Activated naive CD4-positive, alpha-beta T cell treated with anti-CD3 and anti-CD28 coated beads, Interleukin-2, amount 50 U/mL, for 72 hours (primary cell): ENCODE results near the gene OPN5. TPM values are rescaled to one million over a fixed set of nuclear protein-coding genes. Genes with fewer than 3 reads are reported as not detected.
A peak's percentile ranks its signal among the peaks of the same experiment; 100 is the strongest.
"Not testable (repeated sequence)": the region's sequence is repeated elsewhere in the genome, so short reads cannot be mapped to it uniquely, and the experiment has no call there.

Experiments
- ATAC-seq, 2 donors: fragments of 150-1000 bp; cut with Tn5 transposase; 2 replicates each; pipeline ENCODE4 v1.10.0; 2021; ENCODE audit warnings: mild to moderate bottlenecking in 2 of 2, moderate library complexity in 2 of 2
- DNase-seq, 2 donors: peaks; one replicate each; pipeline ENCODE4 v3.0.0; 2021 to 2022; ENCODE audit warnings: low spot score in 2 of 2
- H3K27ac Mint-ChIP-seq, 2 donors: one replicate each; pipeline ENCODE4 v1.8.0; 2022; ENCODE audit warnings: mild to moderate bottlenecking in 2 of 2, mixed read lengths in 2 of 2
- H3K36me3 Mint-ChIP-seq, 2 donors: one replicate each; pipeline ENCODE4 v1.8.0; 2022; ENCODE audit warnings: mixed read lengths in 2 of 2
- H3K9me3 Mint-ChIP-seq, 2 donors: one replicate each; pipeline ENCODE4 v1.8.0; 2022; ENCODE audit warnings: mixed read lengths in 2 of 2
- total RNA-seq, 2 donors: library from RNA; stranded (reverse); gene quantifications; one replicate each; pipeline ENCODE4 v1.2.3, GENCODE V29; 2022

OPN5 gene, protein sequence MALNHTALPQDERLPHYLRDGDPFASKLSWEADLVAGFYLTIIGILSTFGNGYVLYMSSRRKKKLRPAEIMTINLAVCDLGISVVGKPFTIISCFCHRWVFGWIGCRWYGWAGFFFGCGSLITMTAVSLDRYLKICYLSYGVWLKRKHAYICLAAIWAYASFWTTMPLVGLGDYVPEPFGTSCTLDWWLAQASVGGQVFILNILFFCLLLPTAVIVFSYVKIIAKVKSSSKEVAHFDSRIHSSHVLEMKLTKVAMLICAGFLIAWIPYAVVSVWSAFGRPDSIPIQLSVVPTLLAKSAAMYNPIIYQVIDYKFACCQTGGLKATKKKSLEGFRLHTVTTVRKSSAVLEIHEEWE
- not detected for total RNA-seq

DNA sequence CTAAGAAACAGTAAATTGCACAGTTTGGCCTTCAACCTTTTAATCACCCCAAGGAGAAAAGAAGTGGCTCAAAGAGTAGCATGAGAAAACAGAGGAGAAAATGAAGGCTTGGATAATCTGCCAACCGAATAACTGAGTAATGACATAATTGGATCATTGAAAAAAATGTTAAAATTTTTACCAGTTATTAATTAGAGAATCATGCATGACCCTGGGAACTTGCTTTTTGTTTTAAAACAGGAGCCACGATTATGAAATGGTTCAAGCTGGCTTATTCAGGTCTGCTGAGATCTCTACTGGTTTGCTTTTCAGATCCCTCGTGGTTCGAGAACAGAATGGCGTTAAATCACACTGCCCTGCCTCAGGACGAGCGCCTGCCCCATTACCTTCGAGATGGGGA is at the start of gene OPN5:
TSS of gene OPN5 (plus strand) at position 301 of the 400 bp plus-strand sequence. CDS start at position 336, 35 bp downstream.
- DNase-seq = no peak
- Mint-ChIP-seq H3K36me3 (no peaks in the 10 kb centered on the region), H3K27ac (no peak within 1 kb of the TSS), H3K9me3 (no peaks in the 10 kb centered on the region)
- no peak for ATAC-seq

DNA sequence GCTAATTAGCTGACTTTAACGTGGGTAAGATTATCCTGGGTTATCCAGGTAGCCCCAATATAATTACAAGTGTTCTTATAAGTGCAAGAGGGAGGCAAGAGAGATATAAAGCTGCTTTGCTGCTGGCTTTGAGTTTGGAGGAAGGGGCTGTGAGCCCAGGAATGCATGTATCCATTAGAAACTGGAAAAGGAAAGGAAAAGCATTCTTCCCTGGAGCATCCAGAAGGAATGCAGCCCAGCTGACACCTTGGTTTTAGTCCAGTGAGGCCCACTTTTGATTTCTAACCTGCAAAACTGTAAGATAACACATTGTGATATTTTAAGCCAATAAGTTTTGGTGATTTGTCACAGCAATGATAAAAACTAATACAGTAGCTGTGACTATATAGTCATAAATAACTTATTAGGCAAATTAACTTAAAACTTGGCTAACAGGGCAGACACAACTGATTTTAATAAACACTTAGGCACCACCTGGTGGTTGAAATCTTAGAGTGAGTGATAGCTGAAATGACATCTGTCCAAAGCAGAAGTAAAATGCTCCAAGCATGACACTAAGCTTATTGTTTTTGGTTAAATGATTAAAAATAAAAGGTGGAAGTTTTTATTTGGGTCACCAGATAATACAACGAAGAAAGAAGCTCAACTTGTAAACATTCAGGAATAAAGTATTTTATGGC is 47.8 kb upstream of the OPN5 start:
- Mint-ChIP-seq H3K27ac (no peak overlapping the region), H3K9me3 (no peaks in the 10 kb centered on the region), H3K36me3 (no peaks in the 10 kb centered on the region)
- ATAC-seq (no peak), DNase-seq (no peak)

DNA sequence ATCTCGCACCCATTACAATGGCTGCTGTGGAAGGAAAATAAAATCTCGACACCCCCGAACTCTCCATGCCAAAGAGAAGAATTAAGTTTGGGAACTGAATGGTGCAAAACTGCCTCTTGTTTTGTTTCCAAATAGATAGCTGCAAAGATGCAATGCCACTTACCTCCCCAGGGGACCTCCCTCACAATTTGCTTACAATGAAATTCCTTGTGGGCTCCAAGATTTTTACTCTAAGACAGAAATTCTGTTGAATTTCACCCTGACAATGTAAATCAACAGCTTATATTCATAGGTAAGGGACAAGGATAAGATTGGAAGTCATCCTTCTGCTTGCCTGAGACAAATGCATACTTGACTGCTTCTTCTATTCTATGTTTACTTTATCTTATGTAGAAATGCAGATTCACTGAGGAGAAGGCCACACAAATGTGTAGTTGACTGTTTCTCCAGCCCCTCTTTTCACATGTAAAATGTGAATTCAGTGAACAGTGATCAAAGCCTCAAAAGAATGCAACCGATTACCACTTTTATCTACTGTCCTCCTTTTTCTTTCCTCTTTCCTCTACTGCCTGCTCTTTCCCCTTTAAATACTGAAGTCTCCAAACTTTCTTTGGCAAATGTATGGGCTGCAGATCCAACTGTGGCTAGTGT is 46.9 kb upstream of the OPN5 start:
- no peak for DNase-seq
- H3K27ac Mint-ChIP-seq = no peak overlapping the region
- no peaks in the 10 kb centered on the region for H3K9me3 Mint-ChIP-seq
- H3K36me3 Mint-ChIP-seq = no peaks in the 10 kb centered on the region
- no peak for ATAC-seq

DNA sequence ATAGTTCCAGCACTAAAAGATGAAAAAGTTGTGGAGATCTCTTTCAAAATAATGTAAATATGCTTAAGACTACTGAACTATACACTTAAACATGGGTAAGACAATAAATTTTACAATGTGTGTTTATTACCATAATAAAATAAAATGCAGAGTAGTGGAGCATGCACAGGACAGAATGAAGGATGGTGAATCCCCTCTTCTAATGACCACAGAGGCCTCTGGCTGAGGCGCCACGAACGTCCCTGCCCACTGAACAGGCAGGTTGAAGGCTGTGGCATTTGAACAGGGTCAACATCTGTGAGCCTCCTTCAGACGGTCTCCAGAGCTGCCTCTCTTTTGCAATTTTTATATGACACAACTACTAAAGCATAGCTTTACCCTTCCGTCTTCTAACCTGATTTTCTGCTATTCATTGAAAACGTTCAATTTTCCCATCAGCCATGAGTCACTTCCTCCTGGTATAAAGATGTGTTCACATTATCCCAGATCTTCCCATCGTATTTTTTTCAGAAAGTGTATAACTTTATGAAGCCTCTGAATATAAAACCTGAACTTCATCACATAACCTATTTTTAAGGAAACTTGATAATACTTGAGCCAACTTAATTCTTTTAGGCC is 45.6 kb upstream of the OPN5 start:
- Mint-ChIP-seq H3K36me3 (no peaks in the 10 kb centered on the region), H3K27ac (no peak overlapping the region), H3K9me3 (no peaks in the 10 kb centered on the region)
- DNase-seq = no peak
- no peak for ATAC-seq

DNA sequence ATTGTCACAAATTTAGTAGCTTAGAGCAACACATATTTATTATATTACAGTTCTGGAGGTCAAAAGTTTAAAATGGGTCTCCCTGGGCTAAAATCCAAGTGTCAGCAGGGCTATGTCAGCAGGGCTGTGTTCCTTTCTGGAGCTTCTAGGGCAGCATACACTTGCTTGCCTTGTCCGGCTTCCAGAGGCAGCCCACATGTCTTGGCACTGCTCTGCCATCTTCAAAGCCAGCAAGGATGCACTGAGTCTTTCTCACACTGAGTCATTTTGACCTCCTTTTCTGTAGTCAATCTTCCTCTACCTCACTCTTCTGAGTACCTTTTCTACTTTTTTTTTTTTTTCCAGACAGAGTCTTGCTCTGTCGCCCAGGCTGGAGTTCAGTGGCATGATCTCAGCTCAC is 44.4 kb upstream of the OPN5 start:
- ATAC-seq = peak in 1 of 2 donors; percentile 47
- Mint-ChIP-seq H3K27ac (no peak overlapping the region), H3K9me3 (no peaks in the 10 kb centered on the region)

DNA sequence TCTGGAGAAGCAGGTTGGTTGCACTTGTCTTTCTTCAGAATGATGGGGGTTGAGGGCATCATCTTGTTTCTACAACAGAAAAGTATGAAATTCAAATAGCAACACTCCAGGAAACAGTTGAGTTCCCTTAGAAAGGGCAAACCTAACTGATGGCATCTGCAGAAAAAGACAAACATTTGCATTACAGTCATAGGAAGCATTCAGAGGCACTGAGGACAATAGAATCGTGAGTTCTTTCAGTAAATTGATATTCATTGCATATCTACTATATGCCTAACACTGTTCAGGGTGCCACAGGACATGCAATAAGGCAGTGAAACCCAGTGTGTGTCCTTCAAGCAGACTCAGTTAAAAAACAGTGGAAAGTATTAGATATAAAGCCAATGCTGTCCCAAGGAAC is 41.1 kb upstream of the OPN5 start:
- Mint-ChIP-seq H3K36me3 (no peaks in the 10 kb centered on the region), H3K9me3 (no peaks in the 10 kb centered on the region), H3K27ac (no peak overlapping the region)
- DNase-seq (no peak), ATAC-seq (no peak)

More for the DNA sequence above, 44.4 kb upstream of the OPN5 start:
- DNase-seq = no peak
- no peaks in the 10 kb centered on the region for H3K36me3 Mint-ChIP-seq

DNA sequence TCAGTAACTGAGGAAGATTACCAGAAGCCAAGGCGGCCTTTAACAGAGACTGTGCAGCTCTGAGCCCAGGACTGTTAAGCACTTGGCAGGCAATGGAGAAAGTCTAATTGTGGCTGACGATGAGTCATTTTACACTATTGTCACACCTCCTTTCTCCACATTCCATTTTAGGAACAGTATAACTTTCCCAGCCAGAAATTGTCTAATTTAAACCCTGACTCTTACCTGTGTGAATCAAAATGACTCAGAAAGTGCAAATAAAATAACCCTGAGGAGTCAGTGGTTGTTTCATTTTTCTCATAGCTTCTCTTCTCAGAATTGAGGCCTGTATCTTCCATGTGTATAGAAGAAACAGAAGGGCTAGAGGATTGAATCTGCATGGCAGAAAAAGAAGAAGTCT is 40.0 kb upstream of the OPN5 start:
- DNase-seq = no peak

DNA sequence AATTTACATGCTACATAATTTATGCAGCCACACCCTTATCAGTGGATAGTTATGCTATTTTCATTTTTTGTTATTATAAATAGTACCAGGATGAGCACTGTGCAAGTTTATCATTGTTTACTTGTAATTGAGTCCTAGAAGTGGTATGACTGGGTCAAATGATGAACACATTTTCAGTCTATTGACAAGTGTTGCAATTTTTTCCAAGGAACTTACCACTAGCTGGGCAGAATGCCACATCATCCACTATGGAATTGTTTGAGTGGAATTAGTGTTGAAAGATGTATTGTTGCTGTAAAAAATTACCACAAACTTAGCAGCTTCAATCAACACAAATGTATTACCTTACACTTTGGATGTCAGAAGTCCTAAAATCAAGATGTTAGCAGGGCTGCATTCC is 38.1 kb upstream of the OPN5 start:
- H3K27ac Mint-ChIP-seq = no peak overlapping the region
- no peaks in the 10 kb centered on the region for H3K36me3 Mint-ChIP-seq
- H3K9me3 Mint-ChIP-seq = no peaks in the 10 kb centered on the region
- ATAC-seq = no peak
- DNase-seq = no peak

More for the DNA sequence above, 40.0 kb upstream of the OPN5 start:
- ATAC-seq = peak; percentile 91 to 95
- Mint-ChIP-seq H3K27ac (peak overlapping the region in 1 of 2 donors; percentile 81), H3K9me3 (no peaks in the 10 kb centered on the region), H3K36me3 (no peaks in the 10 kb centered on the region)

DNA sequence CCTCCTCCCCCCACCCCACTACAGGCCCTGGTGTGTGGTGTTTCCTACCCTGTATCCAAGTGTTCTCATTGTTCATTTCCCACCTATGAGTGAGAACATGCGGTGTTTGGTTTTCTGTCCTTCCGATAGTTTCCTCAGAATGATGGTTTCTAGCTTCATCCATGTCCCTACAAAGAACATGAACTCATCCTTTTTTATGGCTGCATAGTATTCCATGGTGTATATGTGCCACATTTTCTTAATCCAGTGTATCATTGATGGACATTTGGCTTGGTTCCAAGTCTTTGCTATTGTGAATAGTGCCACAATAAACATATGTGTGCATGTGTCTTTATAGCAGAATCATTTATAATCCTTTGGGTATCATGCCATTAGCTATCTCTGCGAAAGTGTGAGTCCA is 36.6 kb upstream of the OPN5 start:
- ATAC-seq, DNase-seq, H3K36me3 Mint-ChIP-seq, H3K27ac Mint-ChIP-seq, H3K9me3 Mint-ChIP-seq: not testable (repeated sequence)

DNA sequence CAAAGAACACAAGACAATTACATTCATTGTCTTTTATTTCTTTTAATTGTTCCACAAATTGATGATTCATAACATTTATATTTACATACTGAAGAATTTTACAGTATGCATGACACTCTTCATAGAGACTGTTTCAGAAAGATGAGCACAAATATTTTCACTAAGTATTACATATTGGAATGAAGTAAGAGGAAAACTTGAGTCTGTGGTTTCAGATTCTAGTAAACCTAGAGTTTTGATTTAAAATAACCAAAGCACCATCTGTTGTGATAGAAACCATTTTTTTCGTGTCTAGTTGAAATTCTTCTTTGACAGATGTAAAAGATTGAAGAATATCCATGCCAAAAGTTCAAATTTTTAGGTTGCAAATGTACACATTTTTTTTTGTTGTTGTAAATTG is 32.1 kb upstream of the OPN5 start:
- H3K36me3 Mint-ChIP-seq = peaks cover 0 to 5% of the 10 kb centered on the region in 2 donors
- no peaks in the 10 kb centered on the region for H3K9me3 Mint-ChIP-seq
- ATAC-seq (peak in 1 of 2 donors; percentile 86), DNase-seq (no peak)
- H3K27ac Mint-ChIP-seq = no peak overlapping the region

DNA sequence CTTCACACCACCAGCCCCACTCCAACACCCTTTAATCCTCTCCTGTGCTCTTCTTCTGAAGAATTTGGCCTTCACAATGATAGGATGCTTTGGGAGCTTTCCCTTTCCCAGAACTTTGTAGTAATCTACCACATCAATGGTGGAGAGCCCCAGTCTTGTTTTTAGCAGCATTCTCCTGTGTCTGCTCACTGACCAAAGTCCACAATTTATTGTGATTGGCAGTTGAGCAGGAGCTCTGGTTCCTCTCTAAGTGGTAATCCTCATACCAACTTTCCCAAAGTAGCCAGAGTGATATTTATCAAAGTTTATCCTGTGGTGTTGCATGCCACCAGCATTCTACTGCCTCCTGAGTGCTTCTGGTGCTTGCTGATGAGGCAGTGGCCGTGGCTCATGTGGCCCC is 29.0 kb upstream of the OPN5 start:
- DNase-seq = no peak
- peaks cover 0 to 5% of the 10 kb centered on the region in 2 donors for H3K36me3 Mint-ChIP-seq
- no peak overlapping the region for H3K27ac Mint-ChIP-seq
- no peak for ATAC-seq
- H3K9me3 Mint-ChIP-seq = peaks cover 4% of the 10 kb centered on the region in 2 donors

DNA sequence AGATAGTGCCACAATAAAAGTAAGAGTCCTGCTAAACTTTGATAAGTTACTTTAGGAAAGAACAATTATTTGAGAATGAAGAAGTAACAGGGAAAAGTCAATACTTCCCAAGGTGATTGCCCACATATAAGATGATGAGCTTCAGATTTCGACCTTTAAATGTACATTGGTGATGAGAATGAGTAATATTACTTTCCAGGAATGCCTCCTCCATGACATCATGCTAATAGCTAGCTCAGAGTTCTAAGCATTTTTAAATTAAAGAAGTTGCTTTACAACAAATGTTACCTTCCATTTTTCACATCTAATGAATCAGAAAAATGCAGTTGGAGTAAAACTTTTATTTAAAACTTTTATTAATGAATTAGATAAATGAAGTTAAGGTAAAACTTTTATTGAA is 22.5 kb upstream of the OPN5 start:
- no peak for DNase-seq
- Mint-ChIP-seq H3K36me3 (no peaks in the 10 kb centered on the region), H3K9me3 (peaks cover 4% of the 10 kb centered on the region in 2 donors), H3K27ac (no peak overlapping the region)
- ATAC-seq = no peak

DNA sequence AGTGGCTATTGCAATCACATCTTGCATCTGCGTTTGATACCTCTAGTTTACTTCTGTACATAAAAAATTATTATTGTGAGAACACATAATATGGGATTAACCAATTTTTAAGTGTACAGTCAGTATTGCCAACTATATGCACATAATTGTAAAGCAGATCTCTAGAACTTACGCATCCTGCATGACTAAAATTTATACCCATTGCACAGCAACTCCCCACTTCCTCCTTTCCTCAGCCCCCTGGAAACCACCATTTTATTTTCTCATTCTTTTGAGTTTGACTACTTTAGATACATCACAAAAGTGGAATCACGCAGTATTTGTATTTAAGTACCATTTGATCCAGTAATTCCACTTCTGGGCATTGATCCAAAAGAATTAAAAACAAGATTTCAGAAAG is 19.3 kb upstream of the OPN5 start:
- ATAC-seq = no peak
- DNase-seq = no peak
- Mint-ChIP-seq H3K9me3 (peaks cover 3% of the 10 kb centered on the region in 2 donors), H3K27ac (no peak overlapping the region), H3K36me3 (peaks cover 0 to 5% of the 10 kb centered on the region in 2 donors)

DNA sequence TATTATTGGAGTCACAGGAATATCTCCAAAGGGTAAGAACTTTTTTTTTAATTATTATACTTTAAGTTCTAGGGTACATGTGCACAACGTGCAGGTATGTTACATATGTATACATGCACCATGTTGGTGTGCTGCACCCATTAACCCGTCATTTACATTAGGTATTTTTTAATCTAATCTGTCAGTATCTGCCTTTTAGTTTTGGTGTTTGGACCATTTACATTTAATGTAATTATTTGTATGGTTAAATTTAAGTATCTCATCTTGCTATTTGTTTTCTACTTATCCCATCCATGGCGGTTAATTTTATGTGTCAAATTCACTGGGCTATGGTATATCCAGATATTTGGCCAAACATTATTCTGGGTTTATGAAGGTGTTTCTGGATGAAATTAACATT is 15.4 kb upstream of the OPN5 start:
- Mint-ChIP-seq H3K27ac (no peak overlapping the region), H3K36me3 (peaks cover 0 to 5% of the 10 kb centered on the region in 2 donors), H3K9me3 (peaks cover 3% of the 10 kb centered on the region in 2 donors)
- ATAC-seq (no peak), DNase-seq (no peak)

DNA sequence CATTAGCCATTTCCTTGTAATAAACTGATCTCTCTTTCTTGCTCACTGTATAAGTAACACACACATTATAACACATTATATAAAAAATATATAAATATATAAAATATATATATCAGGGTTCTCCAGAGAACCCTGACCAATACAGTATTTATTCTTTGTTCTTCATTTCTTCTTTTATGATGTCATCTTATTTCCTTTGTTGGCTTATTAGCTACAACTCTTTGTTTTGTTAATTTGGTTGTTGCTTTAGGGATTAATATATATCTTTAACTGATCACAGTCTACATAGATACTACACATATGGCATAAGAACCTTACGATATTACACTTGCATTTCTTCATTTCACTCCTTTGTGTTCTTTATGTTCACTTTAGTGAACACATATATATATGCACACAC is 14.7 kb upstream of the OPN5 start:
- H3K27ac Mint-ChIP-seq = no peak overlapping the region
- H3K36me3 Mint-ChIP-seq = peaks cover 0 to 5% of the 10 kb centered on the region in 2 donors
- H3K9me3 Mint-ChIP-seq = peaks cover 3% of the 10 kb centered on the region in 2 donors
- ATAC-seq = no peak
- DNase-seq = no peak

DNA sequence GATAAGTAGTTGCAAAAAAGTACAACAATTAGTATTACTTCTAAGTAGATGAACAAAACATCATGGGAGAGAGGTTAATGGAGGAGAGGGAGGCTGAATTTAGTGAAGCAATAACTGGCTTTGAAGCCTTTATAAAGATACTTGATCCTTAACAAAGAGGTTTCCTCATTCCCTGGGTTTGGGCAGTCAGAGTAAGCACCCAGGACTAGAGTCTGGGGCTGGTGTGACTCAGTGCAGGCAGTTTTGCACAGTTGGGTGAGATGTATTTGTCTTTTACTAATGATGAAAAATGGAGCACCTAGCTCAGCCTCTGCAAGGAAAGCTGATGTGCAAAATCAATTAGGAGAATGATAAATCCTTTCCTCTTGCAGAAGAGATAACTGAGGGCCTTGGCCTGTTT is 11.8 kb upstream of the OPN5 start:
- peaks cover 0 to 5% of the 10 kb centered on the region in 2 donors for H3K36me3 Mint-ChIP-seq
- ATAC-seq (no peak), DNase-seq (no peak)
- H3K27ac Mint-ChIP-seq = no peak overlapping the region
- H3K9me3 Mint-ChIP-seq = peaks cover 3% of the 10 kb centered on the region in 2 donors

DNA sequence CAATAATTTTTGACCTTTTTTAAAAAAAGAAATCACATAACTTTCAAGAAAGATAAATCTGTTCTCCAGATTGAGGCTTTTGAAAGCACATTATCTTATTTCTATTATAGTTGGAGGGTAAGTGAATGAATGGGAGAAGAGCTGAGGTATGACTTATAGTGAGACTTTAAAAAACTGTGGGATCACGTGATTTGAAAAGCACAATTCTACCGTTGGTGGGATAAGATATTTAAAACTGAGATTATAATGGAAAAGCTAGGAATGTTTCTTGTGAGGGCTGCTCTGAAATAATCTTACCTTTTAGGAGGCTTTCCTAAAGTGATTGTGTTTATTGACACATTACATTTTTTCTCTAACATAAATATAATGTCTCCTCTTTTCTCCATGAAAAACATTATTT is 9.5 kb upstream of the OPN5 start:
- no peaks in the 10 kb centered on the region for H3K36me3 Mint-ChIP-seq
- DNase-seq = no peak
- ATAC-seq = no peak
- H3K9me3 Mint-ChIP-seq = no peaks in the 10 kb centered on the region
- H3K27ac Mint-ChIP-seq = no peak overlapping the region
